ENCODE data around the gene PDHA2. TPM values are rescaled to one million over a fixed set of nuclear protein-coding genes. Genes with fewer than 3 reads are reported as not detected.

The PDHA2 gene
- total RNA-seq: not detected in 2 replicates

DNA sequence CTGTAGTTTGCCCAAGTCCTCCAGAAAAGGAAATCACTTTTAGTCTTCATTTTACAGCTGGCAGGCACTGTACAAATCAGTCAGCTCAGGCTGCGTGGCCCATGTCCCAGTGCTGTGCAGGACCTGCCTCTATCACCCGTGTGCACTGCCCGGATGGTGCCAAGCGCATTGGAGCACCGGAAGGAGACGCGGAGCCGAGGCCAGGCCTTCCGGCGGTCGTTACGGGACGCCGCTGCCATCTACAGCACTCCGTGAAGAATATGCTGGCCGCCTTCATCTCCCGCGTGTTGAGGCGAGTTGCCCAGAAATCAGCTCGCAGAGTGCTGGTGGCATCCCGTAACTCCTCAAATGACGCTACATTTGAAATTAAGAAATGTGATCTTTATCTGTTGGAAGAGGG lies at the start of gene PDHA2:
TSS of gene PDHA2 (plus strand) at position 203 of the 400 bp plus-strand sequence. CDS start at position 261, 58 bp downstream.

